Measurements from ENCODE around the gene COPS2. TPM values are rescaled to one million over a fixed set of nuclear protein-coding genes. Genes with fewer than 3 reads are reported as not detected.

Gene COPS2
- total RNA-seq (100 to 1,000 TPM in 1 of 5 donors, 10 to 100 TPM in 4; 41.3 to 104 (median 45.6) TPM), total RNA-seq (62.2 to 227 (median 142) reads per million in 29 experiments)
- total RNA-seq (2013), result 66.1 TPM

DNA sequence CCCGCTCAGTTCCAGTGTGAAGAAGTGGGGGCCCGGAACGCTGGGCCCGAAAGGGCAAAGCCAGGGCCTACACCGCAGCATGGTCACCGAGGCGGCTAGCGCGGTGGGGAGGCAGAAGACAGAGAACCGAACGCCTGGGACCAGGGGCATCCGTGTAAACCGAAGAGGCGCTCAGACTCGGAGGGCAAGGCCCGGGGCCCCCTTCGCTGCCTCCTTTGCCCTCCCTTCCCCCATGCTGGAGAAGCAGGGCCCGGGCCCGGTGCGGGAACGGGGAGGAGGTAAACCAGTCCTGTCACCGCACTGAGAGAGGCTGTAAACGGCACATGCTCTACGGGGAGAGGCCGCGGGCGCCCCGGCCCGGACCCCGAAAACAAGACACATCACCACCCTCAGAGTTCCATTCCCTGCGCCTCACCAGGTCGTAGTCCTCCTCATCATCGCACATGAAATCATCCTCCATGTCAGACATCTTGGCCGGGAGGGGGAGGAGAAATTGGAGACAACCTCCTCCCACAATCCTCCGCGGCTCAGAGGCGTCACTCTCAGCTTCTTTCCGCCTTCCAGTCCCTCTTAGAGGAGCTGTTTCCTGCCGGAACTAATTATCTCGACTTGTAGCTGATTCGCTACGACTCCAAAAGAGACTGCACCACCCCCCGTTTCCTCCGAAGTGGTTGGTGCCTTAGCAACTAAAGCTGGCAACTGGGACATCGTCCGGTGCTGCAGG is at the start of gene COPS2:
Gene COPS2, minus strand, starts transcription at position 490 of the 724 bp plus-strand sequence. Its CDS starts 21 bp downstream, at position 469.
- POLR2A ChIA-PET, result interaction anchor here (0.6 to 2.2 kb wide), 11 partner anchors 10 to 1546 kb away, joined by 3 to 19 read pairs (median 3); partner anchors contain the start of genes EID1 (in 2 of the 2), GALK2 (in 2 of the 2), DTWD1 (in 1 of the 2) and FAM227B (in 1 of the 2)

DNA sequence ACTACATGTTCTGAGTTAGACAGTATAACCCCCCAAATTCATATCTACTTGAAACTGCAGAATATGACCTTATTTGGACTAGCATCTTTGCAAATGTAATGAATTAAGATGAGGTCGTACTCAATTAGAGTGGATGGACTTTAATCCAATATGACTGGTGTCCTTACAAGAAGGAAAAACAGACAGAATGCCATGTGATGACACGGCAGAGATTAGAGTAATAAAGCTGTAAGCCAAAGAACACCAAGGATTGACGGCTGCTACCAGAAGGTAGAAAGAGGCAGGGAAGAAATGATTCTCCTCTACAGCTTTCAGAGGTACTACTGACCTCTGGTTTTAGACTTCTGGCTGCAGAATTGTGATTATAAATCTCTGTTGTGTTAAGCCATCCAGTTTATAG is 44.9 kb upstream of the COPS2 start:
- Mint-ChIP-seq H3K4me1 (peaks cover 16 to 24% (median 21%) of the 10 kb centered on the region in 3 donors), H3K27me3 (no peaks in the 10 kb centered on the region), H3K36me3 (peaks cover 47% of the 10 kb centered on the region), H3K9me3 (peaks cover 7 to 12% (median 7%) of the 10 kb centered on the region in 3 donors), H3K4me3 (no peak overlapping the region), H3K27ac (no peak overlapping the region)
- peaks cover 4 to 6% of the 10 kb centered on the region in 2 donors for H3K36me3 ChIP-seq (ENCODE audit: control insufficient read depth in 2 of 2, extremely low read depth in 1 of 2, insufficient read depth in 1 of 2, low read length in 1 of 2)
- no peak overlapping the region for H3K27ac ChIP-seq (ENCODE audit: low read length)
- H3K4me1 ChIP-seq (ENCODE audit: control insufficient read depth in 1 of 2, extremely low read depth in 1 of 2, insufficient read depth in 2 of 2, low read length in 2 of 2), result no peaks in the 10 kb centered on the region
- ChIA-PET POLR2A (interaction anchor here in 1 of 2 donors (0.6 kb wide), 1 partner anchor 59 kb away, joined by 3 read pairs; no protein-coding TSS in a partner anchor), CTCF (interaction anchor here in 1 of 2 donors (0.7 kb wide), 1 partner anchor 885 kb away, joined by 4 read pairs; no protein-coding TSS in a partner anchor)
- H3K9me3 ChIP-seq, result no peaks in the 10 kb centered on the region
- no peaks in the 10 kb centered on the region for H3K27me3 ChIP-seq (replicated peaks in 1 of 2; ENCODE audit: control insufficient read depth in 2 of 2, extremely low read depth in 1 of 2, insufficient read depth in 2 of 2, low read length in 1 of 2)
- ATAC-seq (replicated peaks in 1 of 4) (no peak), DNase-seq (no peak)
- 100% methylated on average over 2 of the region's 3 CpGs for whole genome bisulfite sequencing (ENCODE audit: insufficient coverage)
- no peak overlapping the region for H3K4me3 ChIP-seq (ENCODE audit: control insufficient read depth in 1 of 2, extremely low read depth in 1 of 2, low read length in 1 of 2)

More for the DNA sequence above, at the start of gene COPS2:
- Mint-ChIP-seq H3K27me3 (no peaks in the 10 kb centered on the region), H3K36me3 (peaks cover 3% of the 10 kb centered on the region), H3K9me3 (no peaks in the 10 kb centered on the region), H3K27ac (peak within 1 kb of the TSS; percentile 97 to 98), H3K4me1 (peaks cover 56 to 62% (median 60%) of the 10 kb centered on the region in 3 donors), H3K4me3 (peak within 1 kb of the TSS; percentile 99 to 100 (median 100))
- peak within 1 kb of the TSS; percentile 91 for H3K27ac ChIP-seq (ENCODE audit: low read length)
- DNase-seq (peak; percentile 82 to 97 (median 91)), ATAC-seq (replicated peaks in 1 of 4) (peak; percentile 93 to 97 (median 95))
- H3K27me3 ChIP-seq (replicated peaks in 1 of 2; ENCODE audit: control insufficient read depth in 2 of 2, extremely low read depth in 1 of 2, insufficient read depth in 2 of 2, low read length in 1 of 2), result no peaks in the 10 kb centered on the region
- CTCF ChIA-PET, result interaction anchor here in 1 of 2 donors (0.5 to 2.0 kb wide), 14 partner anchors 8 to 1161 kb away, joined by 3 to 13 read pairs (median 4); partner anchors contain the start of genes CEP152, EID1, GALK2 and SECISBP2L
- H3K9me3 ChIP-seq, result no peaks in the 10 kb centered on the region
- under 1% methylated on average over 25 of the region's 46 CpGs for WGBS (ENCODE audit: insufficient coverage)
- peak within 1 kb of the TSS; percentile 88 to 94 for H3K4me3 ChIP-seq (ENCODE audit: control insufficient read depth in 1 of 2, extremely low read depth in 1 of 2, low read length in 1 of 2)
- H3K36me3 ChIP-seq (ENCODE audit: control insufficient read depth in 2 of 2, extremely low read depth in 1 of 2, insufficient read depth in 1 of 2, low read length in 1 of 2), result peaks cover 0 to 2% of the 10 kb centered on the region in 2 donors
- H3K4me1 ChIP-seq (ENCODE audit: control insufficient read depth in 1 of 2, extremely low read depth in 1 of 2, insufficient read depth in 2 of 2, low read length in 2 of 2), result peaks cover 8 to 17% of the 10 kb centered on the region in 2 experiments

DNA sequence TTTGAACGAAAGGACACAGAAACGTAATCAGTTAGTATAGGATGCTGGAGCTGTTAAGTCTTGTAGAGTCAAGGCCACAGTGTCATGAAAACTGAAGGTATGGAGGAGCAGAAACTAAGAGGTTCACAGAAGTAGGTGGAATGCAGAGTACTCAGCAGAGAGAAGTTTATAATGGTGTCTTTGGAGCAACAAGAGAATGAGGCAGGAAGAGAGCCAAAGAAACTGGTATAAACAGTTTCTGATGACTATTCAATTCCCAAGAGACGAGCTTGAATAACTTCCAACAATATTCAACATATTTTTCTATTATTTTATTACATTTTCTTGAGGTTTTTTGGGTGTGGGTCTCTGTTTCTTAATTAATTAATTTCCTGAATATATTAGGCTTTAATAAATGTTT is 44.3 kb upstream of the COPS2 start:
- Mint-ChIP-seq H3K4me3 (no peak overlapping the region), H3K36me3 (peaks cover 41% of the 10 kb centered on the region), H3K9me3 (peaks cover 0 to 8% (median under 1%) of the 10 kb centered on the region in 3 donors), H3K27me3 (no peaks in the 10 kb centered on the region), H3K27ac (no peak overlapping the region), H3K4me1 (peaks cover 17 to 23% (median 21%) of the 10 kb centered on the region in 3 donors)
- ChIA-PET CTCF (no interaction called here), POLR2A (interaction anchor here in 1 of 2 donors (0.6 kb wide), 1 partner anchor 59 kb away, joined by 3 read pairs; no protein-coding TSS in a partner anchor)
- ATAC-seq (replicated peaks in 1 of 4), result no peak
- H3K4me3 ChIP-seq (ENCODE audit: control insufficient read depth in 1 of 2, extremely low read depth in 1 of 2, low read length in 1 of 2), result no peak overlapping the region
- no peak for DNase-seq
- H3K4me1 ChIP-seq (ENCODE audit: control insufficient read depth in 1 of 2, extremely low read depth in 1 of 2, insufficient read depth in 2 of 2, low read length in 2 of 2), result no peaks in the 10 kb centered on the region
- no peak overlapping the region for H3K27ac ChIP-seq (ENCODE audit: low read length)
- H3K27me3 ChIP-seq (replicated peaks in 1 of 2; ENCODE audit: control insufficient read depth in 2 of 2, extremely low read depth in 1 of 2, insufficient read depth in 2 of 2, low read length in 1 of 2), result no peaks in the 10 kb centered on the region
- H3K36me3 ChIP-seq (ENCODE audit: control insufficient read depth in 2 of 2, extremely low read depth in 1 of 2, insufficient read depth in 1 of 2, low read length in 1 of 2), result peaks cover 4 to 6% of the 10 kb centered on the region in 2 donors
- WGBS (ENCODE audit: insufficient coverage), result 83% methylated on average over 2 of the region's 3 CpGs
- no peaks in the 10 kb centered on the region for H3K9me3 ChIP-seq

DNA sequence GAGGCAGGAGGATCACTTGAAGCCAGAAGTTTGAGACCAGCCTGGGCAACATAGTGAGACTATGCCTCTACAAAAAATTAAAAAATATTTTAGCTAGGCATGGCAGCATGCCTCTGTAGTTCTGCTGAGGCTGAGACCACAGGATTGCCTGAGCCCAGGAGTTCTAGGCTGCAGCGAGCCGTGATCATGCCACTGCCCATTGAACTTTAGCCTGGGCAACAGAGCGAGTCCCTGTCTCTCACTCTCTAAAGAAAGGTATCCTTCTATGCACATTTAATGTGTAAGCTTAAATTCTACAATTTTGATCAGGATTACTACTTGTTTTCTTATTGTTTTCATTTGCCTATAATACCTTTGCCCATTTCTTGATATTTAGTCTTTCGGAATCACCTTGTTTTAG is 41.5 kb upstream of the COPS2 start:
- Histone ChIP-seq H3K4me1 (ENCODE audit: control insufficient read depth in 1 of 2, extremely low read depth in 1 of 2, insufficient read depth in 2 of 2, low read length in 2 of 2) (no peaks in the 10 kb centered on the region), H3K27ac (ENCODE audit: low read length) (no peak overlapping the region), H3K4me3 (ENCODE audit: control insufficient read depth in 1 of 2, extremely low read depth in 1 of 2, low read length in 1 of 2) (no peak overlapping the region), H3K36me3 (ENCODE audit: control insufficient read depth in 2 of 2, extremely low read depth in 1 of 2, insufficient read depth in 1 of 2, low read length in 1 of 2) (no peaks in the 10 kb centered on the region), H3K27me3 (replicated peaks in 1 of 2; ENCODE audit: control insufficient read depth in 2 of 2, extremely low read depth in 1 of 2, insufficient read depth in 2 of 2, low read length in 1 of 2) (no peaks in the 10 kb centered on the region), H3K9me3 (no peaks in the 10 kb centered on the region)
- POLR2A ChIA-PET, result no interaction called here
- H3K4me3 Mint-ChIP-seq, result no peak overlapping the region
- H3K27ac Mint-ChIP-seq, result no peak overlapping the region
- H3K36me3 Mint-ChIP-seq, result peaks cover 18% of the 10 kb centered on the region
- peaks cover 21 to 27% (median 27%) of the 10 kb centered on the region in 3 donors for H3K4me1 Mint-ChIP-seq
- H3K27me3 Mint-ChIP-seq, result no peaks in the 10 kb centered on the region
- 100% methylated on average over 2 of the region's 4 CpGs for WGBS (ENCODE audit: insufficient coverage)
- ATAC-seq (replicated peaks in 1 of 4) (no peak), DNase-seq (no peak)
- no peaks in the 10 kb centered on the region for H3K9me3 Mint-ChIP-seq
- CTCF ChIA-PET, result no interaction called here

DNA sequence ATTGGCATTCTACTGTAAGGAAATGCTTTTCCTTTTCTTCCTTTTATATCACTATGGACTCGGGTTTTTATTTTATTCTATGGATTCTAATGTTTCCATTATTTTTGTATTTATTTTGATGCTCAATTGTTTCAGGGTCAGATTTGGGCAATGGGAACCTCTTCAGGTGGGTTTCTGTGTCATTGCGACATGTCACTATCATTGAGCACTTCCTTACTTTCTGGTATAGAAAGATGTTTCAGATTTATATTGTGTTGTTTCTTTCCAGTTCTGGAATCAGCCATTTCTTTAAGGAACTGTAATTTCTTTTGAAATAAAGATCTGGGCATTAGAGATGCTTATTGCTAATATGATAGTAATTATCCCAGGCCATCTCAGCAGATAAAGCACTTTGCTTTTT is 36.5 kb upstream of the COPS2 start:
- DNase-seq, result no peak
- Mint-ChIP-seq H3K4me1 (peaks cover 29 to 46% (median 37%) of the 10 kb centered on the region in 3 donors), H3K36me3 (peaks cover 15% of the 10 kb centered on the region), H3K27ac (no peak overlapping the region), H3K9me3 (no peaks in the 10 kb centered on the region), H3K27me3 (no peaks in the 10 kb centered on the region), H3K4me3 (no peak overlapping the region)
- H3K4me3 ChIP-seq (ENCODE audit: control insufficient read depth in 1 of 2, extremely low read depth in 1 of 2, low read length in 1 of 2), result no peak overlapping the region
- no peaks in the 10 kb centered on the region for H3K36me3 ChIP-seq (ENCODE audit: control insufficient read depth in 2 of 2, extremely low read depth in 1 of 2, insufficient read depth in 1 of 2, low read length in 1 of 2)
- ATAC-seq (replicated peaks in 1 of 4), result no peak
- CTCF ChIA-PET, result interaction anchor here in 1 of 2 donors (1.0 kb wide), 1 partner anchor 51 kb away, joined by 3 read pairs; no protein-coding TSS in a partner anchor
- WGBS (ENCODE audit: insufficient coverage), result no CpG with 5 or more reads among the region's 2 CpGs
- no peak overlapping the region for H3K27ac ChIP-seq (ENCODE audit: low read length)
- H3K9me3 ChIP-seq, result no peaks in the 10 kb centered on the region
- no peaks in the 10 kb centered on the region for H3K27me3 ChIP-seq (replicated peaks in 1 of 2; ENCODE audit: control insufficient read depth in 2 of 2, extremely low read depth in 1 of 2, insufficient read depth in 2 of 2, low read length in 1 of 2)
- no peaks in the 10 kb centered on the region for H3K4me1 ChIP-seq (ENCODE audit: control insufficient read depth in 1 of 2, extremely low read depth in 1 of 2, insufficient read depth in 2 of 2, low read length in 2 of 2)
- POLR2A ChIA-PET, result no interaction called here

DNA sequence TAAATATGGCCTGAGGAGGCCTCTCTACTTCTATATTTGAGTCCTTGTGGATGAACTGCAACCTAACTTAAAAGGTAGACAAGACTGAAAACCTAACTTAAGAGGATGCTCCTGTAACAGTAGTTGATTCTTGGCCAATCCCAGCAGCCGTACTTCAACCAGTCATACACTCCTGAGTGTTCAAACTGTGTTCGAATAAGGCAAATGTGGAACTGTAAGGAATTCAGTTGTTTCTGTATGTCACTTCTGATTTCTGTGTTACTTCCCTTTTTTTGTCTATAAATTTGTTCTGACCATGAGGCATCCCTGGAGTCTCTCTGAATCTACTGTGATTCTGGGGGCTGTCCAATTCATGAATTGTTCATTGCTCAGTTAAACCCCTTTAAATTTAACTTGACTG is 35.2 kb upstream of the COPS2 start:
- ATAC-seq (replicated peaks in 1 of 4), result no peak
- H3K36me3 ChIP-seq (ENCODE audit: control insufficient read depth in 2 of 2, extremely low read depth in 1 of 2, insufficient read depth in 1 of 2, low read length in 1 of 2), result no peaks in the 10 kb centered on the region
- Mint-ChIP-seq H3K4me1 (peaks cover 32 to 46% (median 39%) of the 10 kb centered on the region in 3 donors), H3K36me3 (peaks cover 23% of the 10 kb centered on the region), H3K27ac (no peak overlapping the region), H3K27me3 (no peaks in the 10 kb centered on the region), H3K9me3 (peaks cover 0 to 7% (median 0%) of the 10 kb centered on the region in 3 donors), H3K4me3 (no peak overlapping the region)
- H3K4me1 ChIP-seq (ENCODE audit: control insufficient read depth in 1 of 2, extremely low read depth in 1 of 2, insufficient read depth in 2 of 2, low read length in 2 of 2), result no peaks in the 10 kb centered on the region
- no peak overlapping the region for H3K27ac ChIP-seq (ENCODE audit: low read length)
- ChIA-PET POLR2A (no interaction called here), CTCF (no interaction called here)
- WGBS (ENCODE audit: insufficient coverage), result no CpG with 5 or more reads among the region's 2 CpGs
- H3K9me3 ChIP-seq, result no peaks in the 10 kb centered on the region
- DNase-seq, result no peak
- no peak overlapping the region for H3K4me3 ChIP-seq (ENCODE audit: control insufficient read depth in 1 of 2, extremely low read depth in 1 of 2, low read length in 1 of 2)
- no peaks in the 10 kb centered on the region for H3K27me3 ChIP-seq (replicated peaks in 1 of 2; ENCODE audit: control insufficient read depth in 2 of 2, extremely low read depth in 1 of 2, insufficient read depth in 2 of 2, low read length in 1 of 2)

Measured in T-cell (primary cell).